Tibial nerve (tissue), 4 donors: Measurements from ENCODE around the gene DEF6.

Experiments used
- CTCF ChIP-seq, 5 experiments: fragments of 200-600 bp in 3 of 5; fragments of 450-650 bp in 2 of 5; sonication (generic) in 3 of 5; IDR thresholded peaks; one replicate each; pipeline ENCODE4 v1.5.1; 2016 to 2019; ENCODE audit warnings: antibody characterized with exemption in 5 of 5, mild to moderate bottlenecking in 3 of 5, moderate library complexity in 2 of 5
- EP300 ChIP-seq, 2 donors: sonication (generic); formaldehyde crosslinking; IDR thresholded peaks; one replicate each; pipeline ENCODE4 v1.6.1; 2017; ENCODE audit warnings: antibody characterized with exemption in 2 of 2, mild to moderate bottlenecking in 1 of 2
- POLR2A ChIP-seq, 2 donors: fragments of 450-650 bp; IDR thresholded peaks; one replicate each; pipeline ENCODE4 v1.6.1; 2017; ENCODE audit warnings: antibody characterized with exemption in 2 of 2, mild to moderate bottlenecking in 2 of 2, moderate library complexity in 2 of 2

GRCh38 chr6:35298625-35299140 is 1.1 kb downstream of the DEF6 start:
- no peak for TF ChIP-seq POLR2A (IDR thresholded peaks at IDR 0.05)
- TF ChIP-seq CTCF (IDR thresholded peaks at IDR 0.05), result no peak
- no peak for TF ChIP-seq EP300 (IDR thresholded peaks at IDR 0.05)
